ENCODE results near the gene CASZ1.

- TF ChIP-seq CTCF (IDR thresholded peaks at IDR 0.05): no peak
- no peak for TF ChIP-seq POLR2A (IDR thresholded peaks at IDR 0.05)
Observed at GRCh38 chr1:10716840-10717239, 79.6 kb downstream of the CASZ1 start.

Measured in esophagus squamous epithelium (tissue), 4 donors.